Right lobe of liver (tissue), 4 donors: Measurements from ENCODE around the gene IRF8.

ENCODE experiments used
- POLR2A ChIP-seq: fragments of 450-650 bp; IDR thresholded peaks from one replicate; pipeline ENCODE4 v1.6.1; 2017; ENCODE audit warnings: antibody characterized with exemption, mild to moderate bottlenecking
- TF ChIP-seq, protein P1 (sequence below), 4 donors: fragments of 200-600 bp in 3 of 4; fragments of 450-650 bp in 1 of 4; IDR thresholded peaks; one replicate each; pipeline versions ENCODE4 v1.5.1 to v1.8.0; 2016 to 2022; ENCODE audit warnings: antibody characterized with exemption in 4 of 4, mild to moderate bottlenecking in 2 of 4
- donor health status: DM: no; HTN: no; CAD: no.
- donor health status: DM: no; HTN: no; CAD: no.
- donor health status: DM: no; HTN: yes; CAD: no.

DNA sequence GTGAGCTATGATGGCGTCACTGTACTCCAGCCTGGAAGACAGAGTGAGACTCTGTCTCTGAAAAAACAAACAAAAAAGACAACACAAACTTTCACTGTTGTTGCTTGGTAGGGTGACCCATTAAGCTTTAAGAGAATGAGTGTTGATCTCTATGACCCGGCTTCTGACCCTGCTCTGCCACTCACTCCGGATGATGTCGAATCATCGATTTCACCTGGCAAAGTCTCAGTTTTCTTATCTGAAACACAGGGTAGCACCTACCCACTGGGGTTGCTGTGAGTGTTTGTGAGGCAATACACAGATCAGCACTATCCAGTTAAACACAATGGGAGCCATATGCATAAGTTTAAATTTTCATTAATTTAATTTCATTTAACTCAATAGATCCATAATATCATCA lies 20.6 kb upstream of the IRF8 start:
- TF ChIP-seq, protein P1, sequence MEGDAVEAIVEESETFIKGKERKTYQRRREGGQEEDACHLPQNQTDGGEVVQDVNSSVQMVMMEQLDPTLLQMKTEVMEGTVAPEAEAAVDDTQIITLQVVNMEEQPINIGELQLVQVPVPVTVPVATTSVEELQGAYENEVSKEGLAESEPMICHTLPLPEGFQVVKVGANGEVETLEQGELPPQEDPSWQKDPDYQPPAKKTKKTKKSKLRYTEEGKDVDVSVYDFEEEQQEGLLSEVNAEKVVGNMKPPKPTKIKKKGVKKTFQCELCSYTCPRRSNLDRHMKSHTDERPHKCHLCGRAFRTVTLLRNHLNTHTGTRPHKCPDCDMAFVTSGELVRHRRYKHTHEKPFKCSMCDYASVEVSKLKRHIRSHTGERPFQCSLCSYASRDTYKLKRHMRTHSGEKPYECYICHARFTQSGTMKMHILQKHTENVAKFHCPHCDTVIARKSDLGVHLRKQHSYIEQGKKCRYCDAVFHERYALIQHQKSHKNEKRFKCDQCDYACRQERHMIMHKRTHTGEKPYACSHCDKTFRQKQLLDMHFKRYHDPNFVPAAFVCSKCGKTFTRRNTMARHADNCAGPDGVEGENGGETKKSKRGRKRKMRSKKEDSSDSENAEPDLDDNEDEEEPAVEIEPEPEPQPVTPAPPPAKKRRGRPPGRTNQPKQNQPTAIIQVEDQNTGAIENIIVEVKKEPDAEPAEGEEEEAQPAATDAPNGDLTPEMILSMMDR (IDR thresholded peaks at IDR 0.05), result no peak
- TF ChIP-seq POLR2A, result no peak
